OCI-LY3 (cell line): Measurements from ENCODE around the gene RGL1.

Source experiments
- H2AFZ ChIP-seq: fragments of 200-600, 300-600 bp; shearing (Covaris generic); 2 replicates; pipeline ENCODE4 v1.6.0; 2014; ENCODE audit warnings: antibody characterized with exemption, low read depth, low read length
- H3K27ac ChIP-seq: fragments of 200-600, 300-600 bp; sonication (generic); 2 replicates; pipeline ENCODE4 v1.5.1; 2014; ENCODE audit warnings: mild to moderate bottlenecking, low read length, moderate library complexity, mixed read lengths
- H3K27me3 ChIP-seq: fragments of 200-600, 300-600 bp; sonication (generic); 2 replicates; pipeline ENCODE4 v1.6.1; 2014; ENCODE audit warnings: low read depth, low read length, mixed read lengths
- H3K36me3 ChIP-seq: fragments of 200-600, 300-600 bp; sonication (generic); replicated peaks from 2 replicates; pipeline ENCODE3; 2014; ENCODE audit warnings: low read depth, low read length, mixed read lengths
- H3K4me1 ChIP-seq: fragments of 300-600, 200-600 bp; sonication (generic); 2 replicates; pipeline ENCODE4 v1.6.1; 2014; ENCODE audit warnings: low read length, mixed read lengths
- H3K4me2 ChIP-seq: fragments of 200-600, 300-600 bp; sonication (generic); 2 replicates; pipeline ENCODE4 v1.6.1; 2014; ENCODE audit warnings: low read length, mixed read lengths
- H3K4me3 ChIP-seq: fragments of 300-600, 200-600 bp; sonication (generic); 2 replicates; pipeline ENCODE4 v1.5.1; 2014; ENCODE audit warnings: antibody characterized with exemption, mild to moderate bottlenecking, low read length, moderate library complexity
- H3K79me2 ChIP-seq: fragments of 300-600, 200-600 bp; shearing (Covaris generic); 2 replicates; pipeline ENCODE4 v1.6.1; 2014; ENCODE audit warnings: mild to moderate bottlenecking, low read length, mixed read lengths
- H3K9ac ChIP-seq: fragments of 300-600, 200-600 bp; shearing (Covaris generic); 2 replicates; pipeline ENCODE4 v1.6.0; 2014; ENCODE audit warnings: mild to moderate bottlenecking, low read length, moderate library complexity
- H3K9me3 ChIP-seq: fragments of 200-600, 300-600 bp; shearing (Covaris generic); 2 replicates; pipeline ENCODE4 v1.6.1; 2014; ENCODE audit warnings: low read length, mixed read lengths; ENCODE audit not compliant: insufficient read depth
- H4K20me1 ChIP-seq: fragments of 200-600, 300-600 bp; sonication (generic); 2 replicates; pipeline ENCODE4 v1.6.1; 2016; ENCODE audit warnings: low read length, mixed read lengths; ENCODE audit not compliant: insufficient read depth
- CTCF ChIP-seq: fragments of 200-600, 300-600 bp; sonication (generic); IDR thresholded peaks from 2 replicates; pipeline ENCODE4 v1.5.1; 2014; ENCODE audit warnings: antibody characterized with exemption, low read length, low read depth
- EZH2phosphoT487 ChIP-seq: fragments of 200-600 bp; shearing (Covaris generic); IDR thresholded peaks from 2 replicates; pipeline ENCODE4 v1.6.1; 2018; ENCODE audit warnings: antibody characterized with exemption, mixed run types, low read depth

Gene RGL1

GRCh38 chr1:183807549-183808168, 2.7 kb downstream of the RGL1 start:
- H3K9me3 ChIP-seq = no peaks in the 10 kb centered on the region; the same call in 1 of the 2 replicates
- H2AFZ ChIP-seq = no peak overlapping the region
- no peak overlapping the region for H3K4me3 ChIP-seq
- peaks cover 4% of the 10 kb centered on the region; the same call in 1 of the 2 replicates for H3K27me3 ChIP-seq
- no peak overlapping the region for H3K27ac ChIP-seq
- TF ChIP-seq CTCF (no peak), EZH2phosphoT487 (no peak)
- H3K4me1 ChIP-seq = peaks cover 16% of the 10 kb centered on the region
- no peaks in the 10 kb centered on the region for H3K36me3 ChIP-seq
- H3K4me2 ChIP-seq = peak overlapping the region; percentile 8; the same call in 1 of the 2 replicates
- no peaks in the 10 kb centered on the region for H3K79me2 ChIP-seq
- H3K9ac ChIP-seq = no peak overlapping the region
- H4K20me1 ChIP-seq = no peaks in the 10 kb centered on the region

- Histone ChIP-seq H4K20me1 (no peaks in the 10 kb centered on the region), H3K27ac (no peak overlapping the region), H2AFZ (no peak overlapping the region), H3K36me3 (no peaks in the 10 kb centered on the region), H3K9me3 (no peaks in the 10 kb centered on the region), H3K9ac (no peak overlapping the region), H3K27me3 (peaks cover 4% of the 10 kb centered on the region; the same call in 1 of the 2 replicates), H3K79me2 (no peaks in the 10 kb centered on the region), H3K4me2 (no peak overlapping the region), H3K4me1 (peaks cover 16% of the 10 kb centered on the region), H3K4me3 (no peak overlapping the region)
- no peak for TF ChIP-seq CTCF
- no peak for TF ChIP-seq EZH2phosphoT487
Observed at GRCh38 chr1:183808296-183809027, 3.5 kb downstream of the RGL1 start.

- Histone ChIP-seq H3K27ac (no peak overlapping the region), H3K36me3 (no peaks in the 10 kb centered on the region), H2AFZ (no peak overlapping the region), H3K9me3 (no peaks in the 10 kb centered on the region), H4K20me1 (no peaks in the 10 kb centered on the region), H3K9ac (no peak overlapping the region), H3K4me1 (peaks cover 16% of the 10 kb centered on the region), H3K79me2 (no peaks in the 10 kb centered on the region), H3K4me3 (no peak overlapping the region), H3K4me2 (no peak overlapping the region), H3K27me3 (peaks cover 4% of the 10 kb centered on the region; the same call in 1 of the 2 replicates)
- no peak for TF ChIP-seq CTCF
- TF ChIP-seq EZH2phosphoT487 = no peak
Observed at GRCh38 chr1:183810121-183810520, 5.2 kb downstream of the RGL1 start.

GRCh38 chr1:183810756-183811544, 6.0 kb downstream of the RGL1 start:
- peaks cover 3% of the 10 kb centered on the region; the same call in 1 of the 2 replicates for H3K27me3 ChIP-seq
- TF ChIP-seq EZH2phosphoT487 = no peak
- no peak for TF ChIP-seq CTCF
- no peaks in the 10 kb centered on the region for H3K36me3 ChIP-seq
- H4K20me1 ChIP-seq = no peaks in the 10 kb centered on the region
- H3K4me3 ChIP-seq = no peak overlapping the region
- no peaks in the 10 kb centered on the region for H3K9me3 ChIP-seq
- H3K4me2 ChIP-seq = no peak overlapping the region
- H3K9ac ChIP-seq = no peak overlapping the region
- peaks cover 16% of the 10 kb centered on the region for H3K4me1 ChIP-seq
- no peak overlapping the region for H3K27ac ChIP-seq
- no peak overlapping the region for H2AFZ ChIP-seq
- H3K79me2 ChIP-seq = no peaks in the 10 kb centered on the region
